H1 (cell line): ENCODE results near the gene DCK. TPM values are rescaled to one million over a fixed set of nuclear protein-coding genes. Genes with fewer than 3 reads are reported as not detected.

Source experiments
- CTCF ChIA-PET: fragments of 300-600 bp; sonication (Branson Sonifier 250); formaldehyde crosslinking; loops from one replicate; lab custom pipeline; 2021; ENCODE audit not compliant: partially characterized antibody; lab: Charles Lee
- POLR2A ChIA-PET: fragments of 300-600 bp; sonication (Branson Sonifier 250); formaldehyde crosslinking; loops from one replicate; lab custom pipeline; 2021; ENCODE audit warnings: inconsistent platforms; ENCODE audit not compliant: partially characterized antibody; lab: Charles Lee
- DNase-seq, 2 experiments: peaks; one replicate each; pipeline versions ENCODE4 v3.0.0 to v3.0.0-alpha.2; 2010 to 2022; ENCODE audit warnings: low spot score in 2 of 2, low read depth in 1 of 2, mixed read lengths in 1 of 2
- FAIRE-seq: peaks from 2 replicates; lab custom pipeline; 2011; peaks lifted over from hg19 to GRCh38; lab: Jason Lieb, UNC
- H2AFZ ChIP-seq: 2 replicates; pipeline ENCODE4 v1.8.1; 2012; ENCODE audit warnings: low read length, inconsistent platforms
- H2AK5ac ChIP-seq: 2 replicates; pipeline ENCODE4 v1.6.1; 2013; ENCODE audit warnings: low read depth, low read length
- H2BK120ac ChIP-seq: replicated peaks from 2 replicates; pipeline ENCODE3; 2013; ENCODE audit warnings: low read depth, low read length, inconsistent platforms
- H2BK12ac ChIP-seq: 2 replicates; pipeline ENCODE4 v1.6.1; 2013; ENCODE audit warnings: low read depth, low read length
- H2BK15ac ChIP-seq: 2 replicates; pipeline ENCODE4 v1.6.1; 2013; ENCODE audit warnings: low read length
- H2BK20ac ChIP-seq: 2 replicates; pipeline ENCODE4 v1.6.1; 2013; ENCODE audit warnings: low read length
- H2BK5ac ChIP-seq: 2 replicates; pipeline ENCODE4 v1.6.1; 2013; ENCODE audit warnings: low read depth, low read length
- H3K14ac ChIP-seq: 2 replicates; pipeline ENCODE4 v1.6.1; 2013; ENCODE audit warnings: inconsistent platforms; ENCODE audit not compliant: insufficient read length
- H3K18ac ChIP-seq: 2 replicates; pipeline ENCODE4 v1.6.1; 2013; ENCODE audit warnings: low read length; ENCODE audit errors: extremely low read depth
- H3K23ac ChIP-seq: 2 replicates; pipeline ENCODE4 v1.6.1; 2013; ENCODE audit warnings: inconsistent platforms; ENCODE audit not compliant: insufficient read length
- H3K23me2 ChIP-seq: 2 replicates; pipeline ENCODE4 v1.6.1; 2013; ENCODE audit warnings: low read depth, low read length
- H3K27ac ChIP-seq: 2 replicates; pipeline ENCODE4 v1.6.1; 2011; ENCODE audit warnings: low read depth, low read length, inconsistent platforms
- H3K27me3 ChIP-seq, 4 experiments: replicated peaks in 1 of 4; 1 replicate in 1 of 4; 2 replicates in 3 of 4; pipeline versions ENCODE4 v1.6.1 to v1.8.1; 2011 to 2013; ENCODE audit warnings: low read length in 3 of 4, mild to moderate bottlenecking in 3 of 4, inconsistent platforms in 2 of 4, mixed read lengths in 2 of 4, moderate library complexity in 1 of 4; ENCODE audit not compliant: control insufficient read depth in 3 of 4, insufficient read depth in 3 of 4; ENCODE audit errors: extremely low read depth in 1 of 4
- H3K36me3 ChIP-seq, 4 experiments: 2 replicates each; pipeline versions ENCODE4 v1.6.1 to v1.8.1; 2011 to 2013; ENCODE audit warnings: mild to moderate bottlenecking in 4 of 4, low read length in 3 of 4, moderate library complexity in 2 of 4, control low read depth in 1 of 4, inconsistent platforms in 1 of 4; ENCODE audit not compliant: insufficient read depth in 4 of 4, control insufficient read depth in 2 of 4
- H3K4ac ChIP-seq: replicated peaks from 2 replicates; pipeline ENCODE3; 2013; ENCODE audit warnings: low read length, low read depth, mixed read lengths, inconsistent platforms; ENCODE audit not compliant: insufficient read length
- H3K4me1 ChIP-seq, 4 experiments: replicated peaks in 1 of 4; 1 replicate in 1 of 4; 2 replicates in 3 of 4; pipeline versions ENCODE4 v1.6.1 to v1.8.1; 2011 to 2013; ENCODE audit warnings: low read length in 3 of 4, inconsistent platforms in 2 of 4, mixed read lengths in 1 of 4; ENCODE audit not compliant: insufficient read depth in 4 of 4, control insufficient read depth in 3 of 4
- H3K4me2 ChIP-seq, 2 experiments: 2 replicates each; pipeline versions ENCODE4 v1.6.1 to v1.8.1; 2011 to 2013; ENCODE audit warnings: low read depth in 2 of 2, low read length in 2 of 2, control low read depth in 1 of 2, inconsistent platforms in 1 of 2, mild to moderate bottlenecking in 1 of 2; ENCODE audit not compliant: insufficient read depth in 1 of 2
- H3K4me3 ChIP-seq, 4 experiments: fragments of 200-600, 300-600 bp in 1 of 4; sonication (generic), shearing (Covaris generic), sonication (Bioruptor Twin) in 1 of 4; 2 replicates each; pipeline versions ENCODE4 v1.5.1 to v1.8.1; 2011 to 2016; ENCODE audit warnings: low read length in 4 of 4, low read depth in 3 of 4, control low read depth in 2 of 4, inconsistent platforms in 2 of 4, mild to moderate bottlenecking in 2 of 4, mixed read lengths in 1 of 4, moderate library complexity in 1 of 4; ENCODE audit not compliant: insufficient read depth in 2 of 4; ENCODE audit errors: extremely low read depth in 1 of 4
- H3K56ac ChIP-seq: replicated peaks from 2 replicates; pipeline ENCODE3; 2013; ENCODE audit warnings: low read depth, mild to moderate bottlenecking, mixed read lengths, low read length, inconsistent platforms; ENCODE audit not compliant: insufficient read length
- H3K79me1 ChIP-seq: 2 replicates; pipeline ENCODE4 v1.6.1; 2013; ENCODE audit warnings: low read depth, low read length, control low read depth
- H3K79me2 ChIP-seq, 2 experiments: 2 replicates each; pipeline versions ENCODE4 v1.6.1 to v1.8.1; 2012 to 2013; ENCODE audit warnings: low read length in 2 of 2, mild to moderate bottlenecking in 2 of 2, inconsistent platforms in 1 of 2; ENCODE audit not compliant: insufficient read depth in 2 of 2, control insufficient read depth in 1 of 2
- H3K9ac ChIP-seq, 4 experiments: replicated peaks in 1 of 4; 1 replicate in 1 of 4; 2 replicates in 3 of 4; pipeline versions ENCODE4 v1.6.1 to v1.8.1; 2011 to 2013; ENCODE audit warnings: low read depth in 3 of 4, low read length in 3 of 4, control low read depth in 2 of 4, mild to moderate bottlenecking in 2 of 4, moderate library complexity in 2 of 4, inconsistent platforms in 1 of 4; ENCODE audit errors: extremely low read depth in 1 of 4
- H3K9me3 ChIP-seq, 2 experiments: 2 replicates each; pipeline versions ENCODE4 v1.6.1 to v1.8.1; 2012 to 2013; ENCODE audit warnings: mild to moderate bottlenecking in 2 of 2, moderate library complexity in 2 of 2, control low read depth in 1 of 2, inconsistent platforms in 1 of 2, low read depth in 1 of 2, low read length in 1 of 2, mixed read lengths in 1 of 2; ENCODE audit not compliant: insufficient read depth in 2 of 2
- H4K20me1 ChIP-seq, 2 experiments: replicated peaks in 1 of 2; 2 replicates each; pipeline versions ENCODE3 to v1.8.1; 2011 to 2013; ENCODE audit warnings: inconsistent platforms in 2 of 2, low read length in 2 of 2, mild to moderate bottlenecking in 1 of 2; ENCODE audit not compliant: insufficient read depth in 2 of 2, control insufficient read depth in 1 of 2
- H4K5ac ChIP-seq: 2 replicates; pipeline ENCODE4 v1.6.1; 2013; ENCODE audit warnings: low read length, low read depth, mixed read lengths, inconsistent platforms; ENCODE audit not compliant: insufficient read length
- H4K8ac ChIP-seq: 2 replicates; pipeline ENCODE4 v1.8.0; 2013; ENCODE audit warnings: mild to moderate bottlenecking, moderate library complexity, low read length, inconsistent platforms; ENCODE audit not compliant: insufficient read depth; ENCODE audit errors: extremely low read depth
- H4K91ac ChIP-seq: replicated peaks from 2 replicates; pipeline ENCODE3; 2013; ENCODE audit warnings: low read length, mixed read lengths, inconsistent platforms; ENCODE audit not compliant: insufficient read length
- BACH1 ChIP-seq: IDR thresholded peaks from 2 replicates; pipeline ENCODE4 v1.6.1; 2012; ENCODE audit warnings: low read length, improper control_type of control experiment
- CBX5 ChIP-seq: fragments of 300-800, 300-1000 bp; sonication (generic); IDR thresholded peaks from 2 replicates; pipeline ENCODE4 v1.7.1; 2016; ENCODE audit warnings: antibody characterized with exemption, low read length, low read depth
- EZH2 ChIP-seq: fragments of 200-600 bp; sonication (generic); IDR thresholded peaks from 2 replicates; pipeline ENCODE4 v1.7.1; 2012; ENCODE audit warnings: low read depth, mild to moderate bottlenecking, moderate library complexity, low read length, inconsistent platforms; ENCODE audit not compliant: severe bottlenecking
- GABPA ChIP-seq: IDR thresholded peaks from 2 replicates; pipeline ENCODE4 v1.6.1; 2011; ENCODE audit warnings: mild to moderate bottlenecking, low read length, moderate library complexity, borderline replicate concordance; ENCODE audit not compliant: insufficient read depth
- JUN ChIP-seq: IDR thresholded peaks from 2 replicates; pipeline ENCODE4 v1.6.1; 2011; ENCODE audit warnings: low read depth, mild to moderate bottlenecking, improper control_type of control experiment, low read length
- JUND ChIP-seq: IDR thresholded peaks from 2 replicates; pipeline ENCODE4 v1.6.1; 2011; ENCODE audit warnings: mild to moderate bottlenecking, improper control_type of control experiment, low read length
- NANOG ChIP-seq: IDR thresholded peaks from 2 replicates; pipeline ENCODE4 v1.6.1; 2011; ENCODE audit warnings: low read length, low read depth, mild to moderate bottlenecking, inconsistent platforms; ENCODE audit not compliant: insufficient read depth, poor library complexity, severe bottlenecking
- POU5F1 ChIP-seq: IDR thresholded peaks from 2 replicates; pipeline ENCODE4 v1.6.1; 2011; ENCODE audit warnings: low read depth, mild to moderate bottlenecking, low read length, moderate library complexity
- SIRT6 ChIP-seq: IDR thresholded peaks from one replicate; pipeline ENCODE4 v1.7.1; 2012; ENCODE audit warnings: low read length, inconsistent platforms
- SUZ12 ChIP-seq: fragments of 200-600 bp; sonication (generic); IDR thresholded peaks from 2 replicates; pipeline ENCODE4 v1.6.1; 2012; ENCODE audit warnings: mild to moderate bottlenecking, inconsistent platforms, low read length, moderate library complexity, mixed read lengths
- TCF12 ChIP-seq: IDR thresholded peaks from 2 replicates; pipeline ENCODE4 v1.6.1; 2011; ENCODE audit warnings: low read depth, mild to moderate bottlenecking, low read length
- TEAD4 ChIP-seq: IDR thresholded peaks from 2 replicates; pipeline ENCODE4 v1.6.1; 2012; ENCODE audit warnings: low read depth, low read length, inconsistent platforms, mixed read lengths
- WGBS, 2 experiments: shearing (Covaris generic) in 1 of 2; methylation state at CpG; one replicate each; pipeline versions ENCODE4 v1.1.6 to v1.1.7; 2013 to 2015; ENCODE audit warnings: low lambda C conversion rate in 2 of 2, mixed read lengths in 2 of 2, inconsistent platforms in 1 of 2, low coverage in 1 of 2, missing lambda C conversion rate in 1 of 2; ENCODE audit not compliant: insufficient replicate concordance in 2 of 2, insufficient coverage in 1 of 2, insufficient read length in 1 of 2; ENCODE audit errors: extremely low coverage in 1 of 2, missing lambda C conversion rate in 1 of 2; 5-methylcytosine and 5-hydroxymethylcytosine counted together
- polyA plus RNA-seq, 7 experiments: library from polyadenylated mRNA; depleted of rRNA in 3 of 7; stranded (reverse) in 5 of 7; unstranded in 2 of 7; fragments of >200 nt in 5 of 7; fragments of 200-250 nt in 2 of 7; gene quantifications; 1 replicate in 5 of 7; 2 replicates in 1 of 7; 4 replicates in 1 of 7; pipeline versions ENCODE4 v1.2.1 to v1.2.3, GENCODE V29; 2011 to 2013; ENCODE audit warnings: missing spikeins in 2 of 7, mixed read lengths in 2 of 7
- total RNA-seq: library from RNA; stranded (reverse); fragmentation: NEBNext Ultra II Directional; extraction: Animal tissue kit (Norgen Biotek cat#: 25700); gene quantifications from 2 replicates; pipeline ENCODE4 v1.2.1, GENCODE V29; 2021

DCK gene
- total and polyA plus RNA-seq, 2 of the 8 experiments (the other 6 are each of a cell fraction or from before 2014, with no cell fraction given): 4.8 to 18.1 TPM

DNA sequence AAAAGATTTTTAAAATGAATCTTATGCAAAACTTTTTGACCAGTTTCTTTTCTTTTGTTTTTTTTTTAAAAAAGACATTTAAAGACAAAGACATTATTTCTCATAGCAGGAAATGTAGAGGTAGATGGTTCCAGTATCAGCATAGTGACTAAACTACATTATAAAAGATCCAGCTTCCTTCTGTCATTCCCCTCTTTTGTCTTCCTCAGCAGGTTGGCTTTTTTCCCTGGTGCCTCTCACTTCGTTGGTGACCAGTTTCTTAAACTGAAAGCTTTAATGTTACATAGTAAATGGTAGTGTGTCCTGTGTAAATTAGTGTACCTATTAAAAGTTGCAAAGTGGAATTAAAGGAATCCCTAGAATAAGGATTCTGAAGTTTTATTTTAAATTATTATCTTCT is 36.1 kb downstream of the DCK start:
- Histone ChIP-seq H3K9ac (no peak overlapping the region), H3K27ac (no peak overlapping the region), H3K14ac (no peak overlapping the region), H2BK12ac (no peak overlapping the region), H4K20me1 (no peaks in the 10 kb centered on the region), H3K18ac (no peak overlapping the region), H3K9me3 (no peaks in the 10 kb centered on the region), H3K36me3 (peaks cover 0 to 42% (median 4%) of the 10 kb centered on the region in 4 experiments; a peak in 5 of 8 replicates), H3K27me3 (no peaks in the 10 kb centered on the region), H2AFZ (no peak overlapping the region), H3K23me2 (no peaks in the 10 kb centered on the region), H3K56ac (no peak overlapping the region), H3K4me1 (no peaks in the 10 kb centered on the region; a peak in 1 of 7 replicates), H3K79me2 (no peaks in the 10 kb centered on the region), H4K8ac (no peak overlapping the region), H4K5ac (no peak overlapping the region), H2BK120ac (no peak overlapping the region), H3K23ac (no peak overlapping the region), H3K79me1 (no peaks in the 10 kb centered on the region), H2BK5ac (no peak overlapping the region), H2BK15ac (no peak overlapping the region), H3K4ac (no peak overlapping the region), H2BK20ac (no peak overlapping the region), H2AK5ac (no peak overlapping the region), H3K4me3 (0 out of 8 replicates have a peak overlapping the region, but pooled peaks of 1 of the 4 experiments have one; percentile 8), H4K91ac (no peak overlapping the region), H3K4me2 (peak overlapping the region in 1 of 2 experiments; percentile 42; a peak in 1 of 4 replicates)
- TF ChIP-seq NANOG (no peak), SIRT6 (no peak), JUN (no peak), TEAD4 (no peak), BACH1 (no peak), POU5F1 (no peak), GABPA (no peak), SUZ12 (no peak), JUND (no peak), CBX5 (no peak), EZH2 (no peak), TCF12 (no peak)
- WGBS, 2 experiments: 18% methylated on average over 1 of the region's 1 CpG; no CpG with 5 or more reads in 1 of the 2 experiments
- DNase-seq (no peak), FAIRE-seq (no peak)
- ChIA-PET CTCF (no interaction called here), POLR2A (no interaction called here)
